Daoy (cell line): ENCODE results near the gene SIK2. TPM values are rescaled to one million over a fixed set of nuclear protein-coding genes. Genes with fewer than 3 reads are reported as not detected.
A peak's percentile ranks its signal among the peaks of the same experiment; 100 is the strongest.
"Not testable (repeated sequence)": the region's sequence is repeated elsewhere in the genome, so short reads cannot be mapped to it uniquely, and the experiment has no call there.

Experiments
- DNase-seq: peaks from one replicate; pipeline ENCODE4 v3.0.0-alpha.2; 2015; ENCODE audit warnings: low read depth
- total RNA-seq: library from RNA; depleted of rRNA; stranded (reverse); fragments of >200 nt; shearing (Covaris generic); gene quantifications from 2 replicates; pipeline ENCODE4 v1.2.3, GENCODE V29; 2014

Gene SIK2
- total RNA-seq, 1 experiment from 2014 or later = 4.7 TPM

- no peak for DNase-seq
Measured at GRCh38 chr11:111698852-111699559, 96.8 kb downstream of the SIK2 start.

DNA sequence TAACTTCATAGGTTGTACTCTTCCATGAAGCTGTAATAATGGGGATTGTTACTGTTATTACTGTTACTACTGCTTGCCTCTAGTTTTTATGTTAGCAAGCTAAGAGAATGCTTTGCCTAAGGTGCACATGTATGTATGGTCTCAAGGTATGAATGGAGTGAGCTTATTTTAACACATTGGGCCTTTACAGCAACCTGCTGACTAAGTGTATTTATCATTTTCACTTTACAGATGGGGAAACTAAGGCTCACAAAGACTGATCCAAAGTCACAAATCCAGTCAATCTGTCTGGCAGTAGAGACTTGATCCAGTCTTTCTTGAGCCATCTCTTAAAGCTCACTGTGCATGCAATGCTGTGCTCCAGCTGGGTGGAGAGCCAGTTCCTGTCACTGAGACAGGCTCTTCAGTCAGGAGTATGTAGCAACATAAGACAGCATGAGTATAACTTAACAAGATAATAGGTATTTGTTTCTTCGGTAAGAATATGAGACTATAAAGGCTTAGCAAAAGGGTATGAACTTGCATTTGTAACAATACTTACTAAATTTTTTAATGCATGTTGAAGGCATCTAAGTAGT is 97.4 kb downstream of the SIK2 start:
- DNase-seq = no peak

GRCh38 chr11:111700162-111700561 is 97.9 kb downstream of the SIK2 start:
- no peak for DNase-seq

DNA sequence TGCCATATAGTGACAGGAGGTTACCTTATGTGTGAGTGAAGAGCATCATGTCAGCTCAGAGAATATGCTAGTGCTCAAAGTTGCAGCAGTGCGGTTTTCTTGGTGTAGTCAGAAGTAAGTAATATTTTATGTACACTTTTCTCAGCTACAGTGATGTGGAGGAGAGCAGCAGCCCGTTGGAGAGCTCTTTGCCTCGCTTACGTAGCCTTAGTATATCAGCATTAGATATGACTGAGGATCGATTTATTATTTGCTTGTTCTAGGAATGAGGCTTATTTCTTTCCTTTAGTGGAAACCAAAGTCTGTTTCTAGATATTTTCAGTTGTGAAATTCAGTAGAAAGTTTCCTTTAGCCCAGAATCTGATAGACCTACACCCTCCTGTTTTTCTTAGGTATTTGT is 100.4 kb downstream of the SIK2 start:
- no peak for DNase-seq

- DNase-seq = no peak
Measured at GRCh38 chr11:111703576-111703975, 101.3 kb downstream of the SIK2 start.

DNA sequence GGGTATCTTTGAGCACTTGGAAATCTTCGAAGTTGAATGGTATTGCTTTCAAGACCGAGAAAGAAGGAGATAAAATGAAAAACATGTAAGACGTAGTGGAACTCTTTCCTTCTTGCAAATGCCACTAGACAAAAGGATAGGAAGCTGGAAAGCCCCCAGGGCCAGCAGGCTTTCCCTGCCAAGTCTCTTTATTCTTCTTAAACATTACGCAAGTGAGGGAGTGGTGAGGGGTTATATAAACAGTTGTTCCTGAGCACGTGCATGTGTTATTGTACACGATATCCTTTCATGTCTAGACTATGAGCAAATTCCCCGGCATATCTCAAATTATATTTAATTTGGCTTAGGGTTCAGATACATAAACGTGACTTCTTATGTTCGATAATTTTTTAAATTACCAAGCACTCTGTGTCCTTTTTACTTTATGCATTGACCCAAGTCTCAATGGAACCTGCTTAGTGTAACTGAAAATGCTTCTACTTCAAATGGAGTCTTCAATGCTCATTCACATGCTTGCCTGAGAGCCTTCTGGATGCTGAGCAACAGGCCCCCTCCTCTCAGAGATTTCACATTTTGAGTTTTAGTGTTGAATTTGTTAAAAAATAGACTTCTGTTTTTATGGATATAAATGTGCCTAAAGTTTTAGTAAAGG is 104.9 kb downstream of the SIK2 start:
- DNase-seq = peak; percentile 28

DNA sequence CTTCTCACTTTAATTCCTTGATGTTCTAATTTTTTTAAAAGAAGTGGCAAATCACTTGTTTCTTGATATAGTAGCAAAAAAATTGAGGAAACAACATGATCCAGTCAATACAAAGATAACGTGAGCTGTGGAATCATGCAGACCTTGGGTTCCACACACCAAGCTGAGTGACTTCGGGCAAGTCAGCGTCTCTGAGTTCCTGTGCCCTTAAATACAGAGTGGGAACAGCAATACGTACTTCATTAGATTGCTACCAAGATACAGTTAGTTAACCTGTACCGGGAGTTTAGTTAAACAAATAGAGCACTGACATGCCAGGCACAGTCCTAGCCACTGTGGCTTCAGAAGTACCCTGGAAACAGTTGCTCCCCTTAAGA is 105.4 kb downstream of the SIK2 start:
- no peak for DNase-seq

DNA sequence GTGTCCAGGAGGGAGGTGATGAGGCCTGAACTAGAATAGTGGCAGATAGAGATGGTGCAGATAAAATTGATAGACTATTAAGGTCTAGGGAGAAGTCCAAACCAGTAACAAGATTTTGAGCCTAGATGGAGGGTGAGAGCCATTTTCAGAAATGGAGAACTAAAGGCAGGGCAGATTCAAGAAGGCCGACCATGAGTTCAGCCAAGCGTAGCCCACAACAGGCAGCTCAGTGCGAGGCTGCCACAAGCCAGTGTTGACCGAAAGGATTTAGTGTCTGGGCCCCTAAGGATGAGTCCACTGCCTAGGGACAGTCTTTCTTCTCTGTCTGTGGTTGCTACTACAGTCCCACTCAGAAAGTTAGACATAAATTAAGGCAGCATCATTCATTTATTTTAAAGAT is 112.3 kb downstream of the SIK2 start:
- no peak for DNase-seq

DNA sequence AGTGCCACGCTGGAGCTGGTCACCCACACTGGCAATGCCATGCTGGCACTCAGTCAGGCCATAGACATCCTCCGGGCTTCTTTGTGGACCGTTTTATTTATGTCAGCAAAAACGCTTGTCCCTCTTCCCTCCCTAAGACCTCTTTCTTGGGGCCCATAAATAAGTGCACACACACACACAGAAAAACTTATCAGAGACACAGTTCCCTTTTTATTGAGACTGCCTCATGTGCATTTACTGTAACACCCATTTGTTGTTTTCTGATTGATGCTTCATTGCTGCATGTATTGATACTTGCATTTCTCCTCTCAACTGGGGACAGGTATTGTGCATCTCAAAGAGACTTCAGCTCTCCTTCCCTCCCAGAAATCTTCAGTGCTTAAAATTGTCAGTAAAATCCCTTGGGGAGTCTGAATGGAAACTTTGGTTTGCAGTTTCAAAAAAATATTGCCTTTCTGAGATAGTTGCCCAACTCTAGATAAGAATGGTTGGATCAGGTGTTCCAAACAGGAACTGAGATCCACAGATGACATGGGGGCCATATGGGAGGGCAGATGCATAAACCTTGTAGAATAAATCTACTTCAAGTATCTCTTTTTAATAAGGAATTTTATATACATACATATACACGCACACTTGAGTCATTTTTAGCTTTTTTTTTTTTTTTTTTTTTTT is 113.0 kb downstream of the SIK2 start:
- no peak for DNase-seq

DNA sequence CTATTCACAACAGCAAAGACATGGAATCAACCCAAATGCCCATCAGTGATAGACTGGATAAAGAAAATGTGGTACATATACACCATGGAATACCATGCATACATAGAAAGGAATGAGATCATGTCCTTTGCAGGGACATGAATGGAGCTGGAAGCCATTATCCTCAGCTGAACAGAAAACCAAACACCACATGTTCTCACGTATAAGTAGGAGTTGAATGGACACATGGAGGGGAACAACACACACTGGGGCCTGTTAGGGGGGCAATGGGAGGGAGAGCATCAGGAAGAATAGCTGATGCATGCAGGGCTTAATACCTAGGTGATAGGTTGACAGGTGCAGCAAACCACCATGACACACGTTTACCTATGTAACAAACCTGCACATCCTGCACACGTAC is 115.4 kb downstream of the SIK2 start:
- DNase-seq = not testable (repeated sequence)

DNA sequence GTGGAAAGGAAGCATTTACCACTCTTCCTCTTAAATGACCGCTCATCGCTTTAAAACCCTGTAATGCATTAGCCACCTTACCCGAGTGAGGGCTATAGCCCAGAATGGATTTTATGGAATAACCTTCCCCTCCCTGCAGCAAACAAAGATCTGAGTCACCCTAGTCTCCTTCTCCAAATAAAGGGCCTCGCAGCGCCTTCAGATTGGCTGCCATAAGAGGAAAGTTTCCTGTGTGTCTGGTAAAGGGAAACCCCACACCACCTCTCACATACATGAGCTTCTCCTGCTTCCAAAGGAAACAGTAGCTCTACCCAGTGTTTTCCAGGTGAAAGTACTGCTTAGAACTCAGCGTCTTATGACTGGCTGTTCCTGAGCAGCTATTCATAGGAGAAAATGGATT is 116.2 kb downstream of the SIK2 start:
- DNase-seq = peak; percentile 84

DNA sequence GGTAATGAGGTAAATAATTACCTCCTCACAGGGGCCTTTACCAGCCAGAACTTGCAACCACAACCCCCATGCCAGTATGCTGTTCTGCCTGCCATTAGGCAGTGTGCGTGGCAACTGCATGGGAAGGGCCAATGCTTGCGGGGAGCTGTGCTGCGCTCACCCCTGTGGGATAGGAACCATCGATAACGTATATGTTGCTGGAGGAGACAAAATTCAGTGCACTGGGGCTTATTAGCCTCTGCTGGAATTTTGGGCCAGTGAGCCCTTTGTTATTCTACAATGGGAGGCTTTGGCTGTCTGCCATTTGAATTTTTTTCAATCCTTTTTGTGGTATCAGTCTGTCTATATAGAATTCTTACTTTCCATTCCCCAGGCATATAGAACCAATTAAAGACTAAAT is 116.6 kb downstream of the SIK2 start:
- peak; percentile 18 for DNase-seq

- no peak for DNase-seq
Measured at GRCh38 chr11:111719379-111719778, 117.1 kb downstream of the SIK2 start.

DNA sequence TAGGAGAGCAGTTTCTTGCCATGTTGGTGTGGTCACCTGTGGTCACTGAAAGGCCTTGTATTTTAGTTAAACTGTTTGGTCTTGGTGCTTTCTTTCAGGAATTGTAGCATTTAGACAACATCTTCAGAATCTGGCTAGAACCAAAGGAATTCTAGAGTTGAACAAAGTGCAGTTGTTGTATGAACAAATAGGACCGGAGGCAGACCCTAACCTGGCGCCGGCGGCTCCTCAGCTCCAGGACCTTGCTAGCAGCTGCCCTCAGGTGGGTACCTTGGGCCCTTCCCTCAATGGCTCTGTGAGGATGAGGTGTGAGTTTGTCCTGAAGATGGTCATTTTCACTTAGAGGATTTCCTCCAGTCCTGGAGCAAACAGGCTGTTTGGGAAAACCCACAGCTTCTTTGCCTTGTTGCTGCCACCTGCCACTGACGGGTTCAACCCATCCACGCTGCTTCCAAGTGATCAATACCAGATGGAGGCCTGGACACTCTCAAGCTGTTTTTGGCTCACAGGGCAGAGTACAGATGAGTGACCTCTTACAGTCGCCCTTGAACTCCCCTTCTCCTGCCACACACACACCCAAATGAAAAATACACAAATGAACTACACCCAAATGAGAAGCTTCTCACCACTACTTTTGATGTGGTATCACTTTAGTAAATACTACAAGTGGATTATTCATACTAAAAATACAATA is 118.7 kb downstream of the SIK2 start:
- no peak for DNase-seq

GRCh38 chr11:111722501-111722900 is 120.3 kb downstream of the SIK2 start:
- no peak for DNase-seq

DNA sequence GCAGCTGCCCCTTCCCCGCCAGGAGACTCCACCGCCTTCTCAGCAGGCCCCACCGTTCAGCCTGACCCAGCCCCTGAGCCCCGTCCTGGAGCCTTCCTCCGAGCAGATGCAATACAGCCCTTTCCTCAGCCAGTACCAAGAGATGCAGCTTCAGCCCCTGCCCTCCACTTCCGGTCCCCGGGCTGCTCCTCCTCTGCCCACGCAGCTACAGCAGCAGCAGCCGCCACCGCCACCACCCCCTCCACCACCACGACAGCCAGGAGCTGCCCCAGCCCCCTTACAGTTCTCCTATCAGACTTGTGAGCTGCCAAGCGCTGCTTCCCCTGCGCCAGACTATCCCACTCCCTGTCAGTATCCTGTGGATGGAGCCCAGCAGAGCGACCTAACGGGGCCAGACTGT is 121.3 kb downstream of the SIK2 start:
- no peak for DNase-seq

DNA sequence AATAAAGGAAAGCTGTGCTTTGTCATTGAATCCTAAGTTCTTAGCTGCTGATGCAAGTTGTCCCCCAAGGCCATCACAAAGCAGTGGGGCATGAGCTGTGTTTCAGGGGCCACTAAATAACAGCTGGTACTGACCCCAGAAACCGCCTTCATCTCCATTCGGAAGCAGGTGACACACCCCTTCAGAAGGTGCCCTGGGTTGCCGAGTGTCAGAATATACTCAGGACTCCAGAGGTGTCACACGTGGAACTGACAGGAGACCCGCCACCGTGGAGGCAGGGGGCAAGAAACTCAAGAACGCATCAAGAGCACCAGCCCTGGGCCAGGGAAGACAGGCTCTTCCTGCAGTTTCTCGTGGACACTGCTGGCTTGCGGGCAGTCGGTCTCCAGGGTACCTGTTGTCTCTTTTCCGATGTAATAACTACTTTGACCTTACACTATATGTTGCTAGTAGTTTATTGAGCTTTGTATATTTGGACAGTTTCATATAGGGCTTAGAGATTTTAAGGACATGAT is 122.4 kb downstream of the SIK2 start:
- no peak for DNase-seq

DNA sequence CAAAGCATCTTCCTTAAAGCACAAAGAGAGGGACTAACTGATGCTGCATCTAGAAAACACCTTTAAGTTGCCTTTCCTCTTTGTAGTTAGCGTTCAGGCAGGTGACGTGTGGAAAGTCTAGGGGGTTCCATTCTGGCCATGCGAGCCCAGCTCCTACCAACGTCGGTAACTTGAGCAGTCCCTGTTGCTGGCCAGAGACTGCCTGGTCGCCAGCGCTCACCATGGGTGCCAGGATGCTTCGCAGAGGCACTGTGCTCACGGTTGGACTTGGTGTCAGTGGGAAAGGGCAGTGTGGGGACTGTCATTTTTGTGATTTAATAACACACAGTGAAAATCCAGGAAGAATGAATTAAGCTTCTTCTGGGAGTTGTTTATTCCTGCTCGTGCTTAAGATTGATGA is 123.4 kb downstream of the SIK2 start:
- no peak for DNase-seq

GRCh38 chr11:111726301-111726713 is 124.1 kb downstream of the SIK2 start:
- DNase-seq = no peak

DNA sequence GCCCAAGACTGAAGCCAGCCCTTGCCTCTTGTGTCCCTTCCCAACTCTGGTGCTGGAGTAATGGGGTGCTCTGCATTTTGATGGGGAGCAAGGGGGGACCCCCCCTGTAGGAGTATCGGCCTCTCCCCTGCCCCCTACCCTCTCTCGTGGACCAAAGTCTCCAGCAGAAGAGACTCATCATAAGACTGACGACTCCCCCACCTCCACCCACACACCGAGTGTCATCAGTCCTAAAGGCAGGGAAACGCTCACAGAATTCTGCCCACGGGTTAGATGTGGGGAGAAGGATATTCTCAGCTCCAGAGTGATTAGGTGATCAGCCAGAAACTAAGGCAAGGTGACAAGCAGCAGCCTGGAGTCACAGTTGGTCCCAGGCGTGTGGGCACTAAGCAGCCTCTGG is 125.2 kb downstream of the SIK2 start:
- DNase-seq = no peak

DNA sequence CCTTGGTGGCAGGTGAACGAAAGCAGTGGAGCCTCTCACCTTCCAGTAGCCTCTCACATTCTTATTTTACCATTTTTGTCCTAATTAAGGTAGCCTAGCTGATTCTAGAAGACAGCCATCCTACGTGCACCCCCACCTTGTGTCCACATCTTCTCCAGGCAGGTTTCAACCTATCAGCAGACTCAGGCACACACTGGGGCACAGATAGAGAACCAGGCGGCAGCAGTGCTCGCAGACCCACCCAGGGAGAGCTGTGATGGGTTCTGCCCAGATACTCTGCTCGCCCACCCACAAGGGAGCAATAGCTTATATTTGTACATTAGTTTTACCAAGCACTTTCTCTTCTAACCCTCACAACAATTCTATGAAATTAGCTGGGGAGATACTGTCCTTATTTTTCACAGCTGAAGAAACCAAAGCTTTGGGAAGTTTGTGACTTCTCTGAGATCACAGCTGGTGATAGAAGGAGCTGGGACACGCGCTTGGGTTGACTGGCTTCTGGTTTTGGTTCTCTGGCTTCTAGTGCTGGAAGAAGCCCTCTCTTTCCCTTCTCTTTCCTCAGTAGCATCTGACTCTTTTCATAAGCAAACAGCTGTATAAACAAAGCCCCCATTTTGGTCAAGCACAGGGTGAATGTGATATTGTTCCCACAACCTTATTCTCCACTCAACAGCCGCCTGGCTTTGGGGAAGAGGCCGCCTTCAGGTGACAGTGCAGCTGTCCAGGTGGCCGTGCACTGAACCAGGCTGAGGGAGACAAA is 127.0 kb downstream of the SIK2 start:
- no peak for DNase-seq
